ENCODE data around the gene BPIFA2.

GRCh38 chr20:33164763-33165095 lies 3.2 kb upstream of the BPIFA2 start:
- no peak for TF ChIP-seq BHLHE40 (IDR thresholded peaks at IDR 0.05; ENCODE audit: low read depth, low read length)
- no peak for TF ChIP-seq CTCF (conservative IDR thresholded peaks at IDR 0.05; ENCODE audit: low read depth, low read length)
- TF ChIP-seq SMC3 (IDR thresholded peaks at IDR 0.05; ENCODE audit: low read depth, low read length): no peak
- no peak for TF ChIP-seq FOS (IDR thresholded peaks at IDR 0.05; ENCODE audit: low read depth, low read length)

All from IMR-90 (cell line).